Measurements from ENCODE around the gene BCL10. TPM values are rescaled to one million over a fixed set of nuclear protein-coding genes. Genes with fewer than 3 reads are reported as not detected.

Gene BCL10
- total RNA-seq, 3 donors from 2014 or later (not counting 1 experiment from before 2014, with no cell fraction given), result 46.3 to 49.2 (median 48.7) TPM

DNA sequence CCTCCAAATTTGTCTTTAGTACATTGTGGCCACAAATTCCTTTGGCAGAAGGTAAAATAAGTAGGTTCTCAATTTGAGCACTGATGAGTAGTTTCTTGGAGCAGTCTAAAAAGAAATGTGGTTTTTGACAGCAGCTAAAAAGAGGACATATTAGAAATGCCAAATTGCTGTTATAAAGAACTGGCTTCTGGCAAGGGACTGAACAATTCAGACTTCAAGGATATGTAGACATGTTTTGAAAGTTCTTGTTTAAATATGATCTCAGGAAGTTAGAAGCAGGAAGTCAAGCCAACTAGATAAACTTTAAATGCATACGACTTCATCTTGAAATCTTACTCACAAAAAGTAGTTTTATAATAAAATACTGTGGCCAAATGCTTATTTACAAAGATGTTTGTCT lies 35.8 kb downstream of the BCL10 start:
- H3K27me3 Mint-ChIP-seq (ENCODE audit: low read depth in 2 of 2), result no peaks in the 10 kb centered on the region
- DNase-seq, result peak in 1 of 2 donors; percentile 10
- WGBS (ENCODE audit: insufficient coverage), result no CpG with 5 or more reads among the region's 1 CpG
- no peaks in the 10 kb centered on the region for H3K4me1 ChIP-seq (ENCODE audit: control insufficient read depth, insufficient read depth, low read length)
- H3K27ac ChIP-seq (ENCODE audit: low read length), result no peak overlapping the region
- ATAC-seq, result no peak
- no peak overlapping the region for H3K4me3 ChIP-seq (ENCODE audit: low read length)
- H3K9me3 ChIP-seq (ENCODE audit: control insufficient read depth, insufficient read depth, low read length), result no peaks in the 10 kb centered on the region
- H3K4me1 Mint-ChIP-seq, result no peaks in the 10 kb centered on the region
- no peaks in the 10 kb centered on the region for H3K36me3 Mint-ChIP-seq
- TF ChIP-seq, protein P1, sequence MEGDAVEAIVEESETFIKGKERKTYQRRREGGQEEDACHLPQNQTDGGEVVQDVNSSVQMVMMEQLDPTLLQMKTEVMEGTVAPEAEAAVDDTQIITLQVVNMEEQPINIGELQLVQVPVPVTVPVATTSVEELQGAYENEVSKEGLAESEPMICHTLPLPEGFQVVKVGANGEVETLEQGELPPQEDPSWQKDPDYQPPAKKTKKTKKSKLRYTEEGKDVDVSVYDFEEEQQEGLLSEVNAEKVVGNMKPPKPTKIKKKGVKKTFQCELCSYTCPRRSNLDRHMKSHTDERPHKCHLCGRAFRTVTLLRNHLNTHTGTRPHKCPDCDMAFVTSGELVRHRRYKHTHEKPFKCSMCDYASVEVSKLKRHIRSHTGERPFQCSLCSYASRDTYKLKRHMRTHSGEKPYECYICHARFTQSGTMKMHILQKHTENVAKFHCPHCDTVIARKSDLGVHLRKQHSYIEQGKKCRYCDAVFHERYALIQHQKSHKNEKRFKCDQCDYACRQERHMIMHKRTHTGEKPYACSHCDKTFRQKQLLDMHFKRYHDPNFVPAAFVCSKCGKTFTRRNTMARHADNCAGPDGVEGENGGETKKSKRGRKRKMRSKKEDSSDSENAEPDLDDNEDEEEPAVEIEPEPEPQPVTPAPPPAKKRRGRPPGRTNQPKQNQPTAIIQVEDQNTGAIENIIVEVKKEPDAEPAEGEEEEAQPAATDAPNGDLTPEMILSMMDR (IDR thresholded peaks at IDR 0.05), result no peak
- no peaks in the 10 kb centered on the region for H3K9me3 Mint-ChIP-seq
- no peaks in the 10 kb centered on the region for H3K27me3 ChIP-seq (ENCODE audit: control insufficient read depth, insufficient read depth, low read length)
- H3K27ac Mint-ChIP-seq, result no peak overlapping the region
- no peak overlapping the region for H3K4me3 Mint-ChIP-seq
- no peaks in the 10 kb centered on the region for H3K36me3 ChIP-seq (ENCODE audit: control insufficient read depth, insufficient read depth, low read length)
- intact Hi-C loops (cut with micrococcal nuclease), result no loop called here

DNA sequence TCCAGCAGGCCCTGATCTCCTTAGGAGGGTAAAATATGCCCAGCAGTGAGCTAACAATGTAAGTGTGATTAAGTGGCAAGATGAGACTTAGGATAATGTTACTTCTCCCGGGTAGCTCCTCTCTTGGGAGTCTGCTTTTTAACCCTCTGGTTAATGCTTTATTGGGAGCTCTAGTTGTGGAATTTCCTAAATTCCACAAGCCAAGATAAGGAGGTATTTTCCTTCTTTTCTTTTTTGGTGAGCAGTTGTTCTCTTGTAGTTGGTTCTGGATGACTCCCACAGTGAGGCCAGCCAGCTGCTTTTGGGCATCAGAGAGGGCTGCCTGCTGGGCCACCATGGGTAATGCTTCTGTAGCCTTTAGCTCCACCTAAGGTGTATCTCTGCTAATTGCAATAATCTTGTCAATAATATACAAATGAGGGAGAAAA lies 36.2 kb downstream of the BCL10 start:
- no peaks in the 10 kb centered on the region for H3K36me3 Mint-ChIP-seq
- Histone ChIP-seq H3K9me3 (ENCODE audit: control insufficient read depth, insufficient read depth, low read length) (no peaks in the 10 kb centered on the region), H3K27ac (ENCODE audit: low read length) (no peak overlapping the region), H3K4me3 (ENCODE audit: low read length) (no peak overlapping the region), H3K4me1 (ENCODE audit: control insufficient read depth, insufficient read depth, low read length) (no peaks in the 10 kb centered on the region), H3K27me3 (ENCODE audit: control insufficient read depth, insufficient read depth, low read length) (no peaks in the 10 kb centered on the region), H3K36me3 (ENCODE audit: control insufficient read depth, insufficient read depth, low read length) (no peaks in the 10 kb centered on the region)
- DNase-seq, result peak in 1 of 2 donors; percentile 47
- H3K4me1 Mint-ChIP-seq, result no peaks in the 10 kb centered on the region
- intact Hi-C loops (cut with micrococcal nuclease), result no loop called here
- TF ChIP-seq, protein P1 (IDR thresholded peaks at IDR 0.05), result no peak
- no peak overlapping the region for H3K4me3 Mint-ChIP-seq
- no peaks in the 10 kb centered on the region for H3K9me3 Mint-ChIP-seq
- WGBS (ENCODE audit: insufficient coverage), result 90% methylated on average over 1 of the region's 1 CpG
- no peak for ATAC-seq
- no peak overlapping the region for H3K27ac Mint-ChIP-seq
- no peaks in the 10 kb centered on the region for H3K27me3 Mint-ChIP-seq (ENCODE audit: low read depth in 2 of 2)

DNA sequence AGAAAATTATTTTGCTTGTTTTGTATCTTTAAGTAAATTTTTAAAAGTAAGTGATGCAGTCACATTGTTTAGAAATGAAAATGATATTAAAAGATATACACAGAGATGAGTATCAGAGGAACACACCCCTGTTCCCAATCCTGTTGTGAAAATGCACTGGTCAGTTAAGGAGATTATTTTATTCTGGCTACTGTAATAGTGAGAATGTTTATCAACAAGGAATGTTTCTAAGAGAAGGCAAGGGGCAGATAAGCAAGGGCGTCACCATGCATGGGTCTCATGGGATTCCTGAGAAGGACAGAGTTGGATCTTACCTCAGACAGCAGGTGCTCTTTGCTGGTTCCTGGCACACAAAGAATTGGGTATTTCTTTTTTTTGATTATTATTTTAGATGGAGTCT lies 38.8 kb downstream of the BCL10 start:
- ATAC-seq (no peak), DNase-seq (no peak)
- WGBS (ENCODE audit: insufficient coverage), result 97% methylated on average over 1 of the region's 1 CpG
- Histone ChIP-seq H3K36me3 (ENCODE audit: control insufficient read depth, insufficient read depth, low read length) (no peaks in the 10 kb centered on the region), H3K4me1 (ENCODE audit: control insufficient read depth, insufficient read depth, low read length) (no peaks in the 10 kb centered on the region), H3K27me3 (ENCODE audit: control insufficient read depth, insufficient read depth, low read length) (no peaks in the 10 kb centered on the region), H3K9me3 (ENCODE audit: control insufficient read depth, insufficient read depth, low read length) (no peaks in the 10 kb centered on the region), H3K4me3 (ENCODE audit: low read length) (no peak overlapping the region), H3K27ac (ENCODE audit: low read length) (no peak overlapping the region)
- Mint-ChIP-seq H3K27me3 (ENCODE audit: low read depth in 2 of 2) (no peaks in the 10 kb centered on the region), H3K27ac (no peak overlapping the region), H3K36me3 (no peaks in the 10 kb centered on the region), H3K4me1 (no peaks in the 10 kb centered on the region), H3K9me3 (no peaks in the 10 kb centered on the region), H3K4me3 (no peak overlapping the region)
- TF ChIP-seq, protein P1 (IDR thresholded peaks at IDR 0.05), result no peak
- intact Hi-C loops (cut with micrococcal nuclease), result no loop called here

DNA sequence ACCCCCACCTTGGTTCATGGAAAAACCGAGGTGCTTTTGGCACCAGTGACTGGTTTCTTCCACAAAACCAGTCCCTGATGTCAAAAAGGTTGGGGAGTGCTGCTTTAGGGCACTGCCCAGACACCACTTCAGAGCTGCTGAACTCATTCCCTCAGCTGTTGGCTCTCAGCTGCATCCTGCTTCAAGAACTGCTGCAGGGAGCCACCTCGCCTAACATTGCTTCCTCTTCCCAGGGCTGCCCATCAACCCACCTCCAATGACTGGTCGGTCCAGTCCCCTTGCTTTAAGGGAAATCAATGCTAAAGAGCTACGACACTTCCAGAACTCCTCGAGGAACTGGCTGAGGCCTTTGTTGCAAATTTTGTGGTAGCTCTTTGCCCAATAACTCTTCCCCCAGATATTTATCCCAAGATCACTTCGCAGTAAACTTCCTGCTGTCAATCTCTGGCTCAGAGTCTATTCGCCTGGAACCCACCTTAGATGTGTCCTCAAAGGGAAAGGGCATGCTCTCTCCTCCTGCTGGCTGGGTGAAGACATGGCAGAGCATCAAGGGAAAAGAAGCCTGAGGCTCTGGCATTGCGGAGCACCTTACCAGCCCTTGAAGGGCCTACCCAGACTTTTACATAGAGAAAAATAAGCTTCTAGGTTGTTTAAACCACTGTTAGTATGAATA lies 46.0 kb downstream of the BCL10 start:
- Histone ChIP-seq H3K27ac (ENCODE audit: low read length) (no peak overlapping the region), H3K9me3 (ENCODE audit: control insufficient read depth, insufficient read depth, low read length) (no peaks in the 10 kb centered on the region), H3K4me3 (ENCODE audit: low read length) (no peak overlapping the region), H3K4me1 (ENCODE audit: control insufficient read depth, insufficient read depth, low read length) (no peaks in the 10 kb centered on the region), H3K27me3 (ENCODE audit: control insufficient read depth, insufficient read depth, low read length) (no peaks in the 10 kb centered on the region), H3K36me3 (ENCODE audit: control insufficient read depth, insufficient read depth, low read length) (no peaks in the 10 kb centered on the region)
- no peak overlapping the region for H3K4me3 Mint-ChIP-seq
- 54% methylated on average over 8 of the region's 8 CpGs for whole genome bisulfite sequencing (ENCODE audit: insufficient coverage)
- H3K9me3 Mint-ChIP-seq, result no peaks in the 10 kb centered on the region
- DNase-seq, result peak in 1 of 2 donors; percentile 46
- no peak for ATAC-seq
- H3K27me3 Mint-ChIP-seq (ENCODE audit: low read depth in 2 of 2), result peaks cover 7 to 18% of the 10 kb centered on the region in 2 donors
- no peak overlapping the region for H3K27ac Mint-ChIP-seq
- H3K36me3 Mint-ChIP-seq, result no peaks in the 10 kb centered on the region
- no peaks in the 10 kb centered on the region for H3K4me1 Mint-ChIP-seq
- TF ChIP-seq, protein P1 (IDR thresholded peaks at IDR 0.05), result no peak
- intact Hi-C loops (cut with micrococcal nuclease), result no loop called here
